ENCODE measurements around the gene BHLHA15. TPM values are rescaled to one million over a fixed set of nuclear protein-coding genes. Genes with fewer than 3 reads are reported as not detected.

The BHLHA15 gene
- total and polyA plus RNA-seq, 2 of the 8 experiments (the other 6 are each of a cell fraction or from before 2014, with no cell fraction given), result 1.1 to 2.7 TPM

DNA sequence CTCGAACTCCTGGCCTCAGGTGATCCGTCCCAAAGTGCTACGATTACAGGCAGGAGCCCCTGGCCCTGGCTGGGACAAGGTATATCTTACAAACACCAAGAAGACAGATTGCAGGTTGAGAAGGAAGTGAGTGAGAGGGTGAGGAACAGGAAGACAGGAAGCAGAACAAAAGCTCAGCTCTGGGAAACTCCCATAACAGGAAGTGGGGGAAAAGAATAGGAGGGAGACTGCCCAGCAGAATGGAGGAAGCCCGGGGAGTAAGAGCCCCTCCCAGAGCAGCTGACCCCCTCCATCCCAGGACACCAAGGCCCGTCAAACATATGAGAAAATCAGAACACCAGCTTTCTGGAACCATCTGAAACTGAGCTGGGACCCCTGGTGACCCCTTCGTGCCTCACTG, 37.9 kb downstream of the BHLHA15 start (continued):
- TF ChIP-seq GABPA (IDR thresholded peaks at IDR 0.05; ENCODE audit: borderline replicate concordance, insufficient read depth, low read length) (no peak), JUND (IDR thresholded peaks at IDR 0.05; ENCODE audit: low read length) (no peak), CBX5 (IDR thresholded peaks at IDR 0.05; ENCODE audit: low read depth, low read length) (no peak), SIX5 (IDR thresholded peaks at IDR 0.05; ENCODE audit: low read depth, low read length) (no peak), MAX (IDR thresholded peaks at IDR 0.05) (no peak)

Data from H1 (cell line).